Ascending aorta (tissue), 2 donors: ENCODE measurements around the gene PCMTD2. TPM values are rescaled to one million over a fixed set of nuclear protein-coding genes. Genes with fewer than 3 reads are reported as not detected.

Experiments
- DNase-seq, 2 donors: peaks; one replicate each; pipeline ENCODE4 v3.0.0-alpha.2; 2019; ENCODE audit warnings: low spot score in 2 of 2
- H3K27ac ChIP-seq, 2 donors: fragments of 200-600 bp; sonication (generic); one replicate each; pipeline ENCODE4 v1.5.1; 2016 to 2017; ENCODE audit warnings: mild to moderate bottlenecking in 1 of 2
- H3K27me3 ChIP-seq: fragments of 200-600 bp; sonication (generic); one replicate; pipeline ENCODE4 v1.5.1; 2017
- H3K36me3 ChIP-seq, 2 donors: fragments of 200-600 bp; sonication (generic); one replicate each; pipeline ENCODE4 v1.5.1; 2016
- H3K4me1 ChIP-seq, 2 donors: fragments of 200-600 bp; sonication (generic); one replicate each; pipeline ENCODE4 v1.5.1; 2016 to 2017; ENCODE audit warnings: mild to moderate bottlenecking in 1 of 2
- H3K4me3 ChIP-seq, 2 donors: fragments of 200-600 bp; sonication (generic); one replicate each; pipeline ENCODE4 v1.5.1; 2016 to 2017; ENCODE audit warnings: mild to moderate bottlenecking in 1 of 2
- H3K9me3 ChIP-seq, 2 donors: fragments of 200-600 bp; sonication (generic); one replicate each; pipeline ENCODE4 v1.5.1; 2016
- intact Hi-C: fragments of 100-400 bp; cut with DNase I; formaldehyde crosslinking; loops from one replicate; pipeline ENCODE4 v1.15.1; 2023
- total RNA-seq: library from RNA; depleted of rRNA; stranded (reverse); fragments of >200 nt; gene quantifications from one replicate; pipeline ENCODE4 v1.1.0, GENCODE V29; 2016
- TF ChIP-seq, protein P1 (sequence below), 3 experiments: fragments of 200-600 bp in 2 of 3; fragments of 450-650 bp in 1 of 3; sonication (generic) in 2 of 3; IDR thresholded peaks; one replicate each; pipeline ENCODE4 v1.5.1; 2016 to 2019; ENCODE audit warnings: antibody characterized with exemption in 3 of 3, mild to moderate bottlenecking in 1 of 3, moderate library complexity in 1 of 3

The PCMTD2 gene
- total RNA-seq, 1 donor from 2014 or later = 30.3 TPM

GRCh38 chr20:64269604-64270411, 14.3 kb downstream of the PCMTD2 start:
- Histone ChIP-seq H3K9me3 (no peaks in the 10 kb centered on the region), H3K27ac (no peak overlapping the region), H3K4me3 (no peak overlapping the region), H3K4me1 (no peaks in the 10 kb centered on the region), H3K27me3 (no peaks in the 10 kb centered on the region), H3K36me3 (peaks cover 11 to 41% of the 10 kb centered on the region in 2 donors)
- DNase-seq = peak in 1 of 2 donors; percentile 61
- TF ChIP-seq, protein P1, sequence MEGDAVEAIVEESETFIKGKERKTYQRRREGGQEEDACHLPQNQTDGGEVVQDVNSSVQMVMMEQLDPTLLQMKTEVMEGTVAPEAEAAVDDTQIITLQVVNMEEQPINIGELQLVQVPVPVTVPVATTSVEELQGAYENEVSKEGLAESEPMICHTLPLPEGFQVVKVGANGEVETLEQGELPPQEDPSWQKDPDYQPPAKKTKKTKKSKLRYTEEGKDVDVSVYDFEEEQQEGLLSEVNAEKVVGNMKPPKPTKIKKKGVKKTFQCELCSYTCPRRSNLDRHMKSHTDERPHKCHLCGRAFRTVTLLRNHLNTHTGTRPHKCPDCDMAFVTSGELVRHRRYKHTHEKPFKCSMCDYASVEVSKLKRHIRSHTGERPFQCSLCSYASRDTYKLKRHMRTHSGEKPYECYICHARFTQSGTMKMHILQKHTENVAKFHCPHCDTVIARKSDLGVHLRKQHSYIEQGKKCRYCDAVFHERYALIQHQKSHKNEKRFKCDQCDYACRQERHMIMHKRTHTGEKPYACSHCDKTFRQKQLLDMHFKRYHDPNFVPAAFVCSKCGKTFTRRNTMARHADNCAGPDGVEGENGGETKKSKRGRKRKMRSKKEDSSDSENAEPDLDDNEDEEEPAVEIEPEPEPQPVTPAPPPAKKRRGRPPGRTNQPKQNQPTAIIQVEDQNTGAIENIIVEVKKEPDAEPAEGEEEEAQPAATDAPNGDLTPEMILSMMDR (IDR thresholded peaks at IDR 0.05) = no peak
- intact Hi-C loops = no loop called here

- no peak overlapping the region for H3K27ac ChIP-seq
- no peaks in the 10 kb centered on the region for H3K9me3 ChIP-seq
- H3K4me1 ChIP-seq = no peaks in the 10 kb centered on the region
- no peaks in the 10 kb centered on the region for H3K27me3 ChIP-seq
- H3K4me3 ChIP-seq = no peak overlapping the region
- intact Hi-C loops = no loop called here
- DNase-seq = no peak
- H3K36me3 ChIP-seq = peaks cover 11 to 39% of the 10 kb centered on the region in 2 donors
- TF ChIP-seq, protein P1 (IDR thresholded peaks at IDR 0.05) = no peak
These were observed 16.1 kb downstream of the PCMTD2 start for GRCh38 chr20:64271636-64272035.

GRCh38 chr20:64273109-64273508, 17.6 kb downstream of the PCMTD2 start:
- Histone ChIP-seq H3K36me3 (peaks cover 11 to 32% of the 10 kb centered on the region in 2 donors), H3K4me1 (no peaks in the 10 kb centered on the region), H3K9me3 (no peaks in the 10 kb centered on the region), H3K4me3 (no peak overlapping the region), H3K27me3 (no peaks in the 10 kb centered on the region), H3K27ac (no peak overlapping the region)
- TF ChIP-seq, protein P1 (IDR thresholded peaks at IDR 0.05) = no peak
- intact Hi-C loops = no loop called here
- peak in 1 of 2 donors; percentile 37 for DNase-seq

- Histone ChIP-seq H3K4me3 (no peak overlapping the region), H3K36me3 (peaks cover 11 to 19% of the 10 kb centered on the region in 2 donors), H3K9me3 (no peaks in the 10 kb centered on the region), H3K27ac (no peak overlapping the region), H3K4me1 (no peaks in the 10 kb centered on the region), H3K27me3 (no peaks in the 10 kb centered on the region)
- TF ChIP-seq, protein P1 (IDR thresholded peaks at IDR 0.05) = no peak
- DNase-seq = no peak
- intact Hi-C loops = no loop called here
These were observed 21.3 kb downstream of the PCMTD2 start for GRCh38 chr20:64276817-64277216.

GRCh38 chr20:64277571-64278316, 22.2 kb downstream of the PCMTD2 start:
- no peaks in the 10 kb centered on the region for H3K27me3 ChIP-seq
- TF ChIP-seq, protein P1 (IDR thresholded peaks at IDR 0.05) = no peak
- no peak for DNase-seq
- no peaks in the 10 kb centered on the region for H3K4me1 ChIP-seq
- intact Hi-C loops = no loop called here
- H3K36me3 ChIP-seq = peaks cover 9 to 17% of the 10 kb centered on the region in 2 donors
- H3K27ac ChIP-seq = no peak overlapping the region
- no peaks in the 10 kb centered on the region for H3K9me3 ChIP-seq
- H3K4me3 ChIP-seq = no peak overlapping the region
